Jurkat, Clone E6-1 (cell line): ENCODE measurements around the gene MRPS2.
"Not testable (repeated sequence)": the region's sequence is repeated elsewhere in the genome, so short reads cannot be mapped to it uniquely, and the experiment has no call there.

ENCODE experiments used
- DNase-seq: peaks from one replicate; pipeline ENCODE4 v3.0.0-alpha.2; 2011; ENCODE audit warnings: low read depth, low spot score
- H3K4me3 ChIP-seq: 2 replicates; pipeline ENCODE4 v1.5.1; 2011; ENCODE audit warnings: mild to moderate bottlenecking, low read length, control low read depth, moderate library complexity

MRPS2 gene

DNA sequence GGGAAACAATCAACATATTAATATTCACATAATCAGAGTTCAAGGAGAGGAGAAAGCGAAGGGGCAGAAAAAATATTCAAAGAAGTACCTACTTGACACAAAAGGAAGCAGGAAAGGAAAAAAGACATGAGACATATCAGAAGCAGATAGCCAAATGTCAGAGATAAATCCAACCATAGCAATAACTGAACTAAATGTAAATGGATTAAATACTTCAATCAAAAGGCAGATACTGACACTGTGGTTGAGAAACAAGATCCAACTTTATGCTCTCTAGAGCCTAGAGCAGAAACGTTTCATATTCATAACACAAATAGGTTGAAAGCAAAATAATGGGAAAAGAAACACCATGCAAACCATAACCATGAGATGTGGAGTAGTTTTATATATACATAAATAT lies 9.0 kb downstream of the MRPS2 start:
- no peak for DNase-seq
- no peak overlapping the region for H3K4me3 ChIP-seq

DNA sequence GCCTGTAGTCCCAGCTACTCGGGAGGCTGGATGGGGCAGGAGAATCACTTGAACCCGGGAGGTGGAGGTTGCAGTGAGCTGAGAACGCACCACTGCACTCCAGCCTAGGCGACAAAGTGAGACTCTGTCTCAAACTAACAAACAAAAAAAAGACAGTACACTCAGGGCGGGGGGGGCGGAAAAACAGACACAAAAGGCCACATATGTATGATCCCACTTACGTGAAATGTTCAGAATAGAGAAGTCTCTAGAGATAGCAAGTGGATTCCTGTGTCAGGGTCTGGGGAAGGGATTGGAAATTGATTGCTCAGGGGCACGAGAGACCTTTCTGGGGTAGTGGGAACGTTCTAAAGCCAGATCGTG lies 11.7 kb downstream of the MRPS2 start:
- DNase-seq = no peak
- H3K4me3 ChIP-seq = no peak overlapping the region

DNA sequence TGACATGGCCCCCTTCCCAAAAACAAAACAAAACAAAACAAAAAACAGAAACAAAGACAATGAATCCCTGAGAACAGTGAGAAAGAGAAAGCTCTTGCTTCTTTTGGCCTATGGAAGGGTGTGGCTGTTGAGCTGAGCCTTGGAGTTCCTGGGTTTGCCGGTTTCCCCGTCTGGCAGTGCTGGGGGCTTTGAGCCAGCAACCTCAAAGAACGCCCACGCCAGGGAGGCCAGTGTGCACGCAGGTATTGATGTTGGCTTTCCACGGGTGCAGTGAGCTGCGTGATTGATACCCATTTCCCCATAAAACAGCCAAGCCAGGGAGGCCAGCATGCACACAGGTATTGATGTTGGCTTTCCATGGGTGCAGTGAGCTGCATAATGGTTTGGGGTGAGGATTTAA lies 12.4 kb downstream of the MRPS2 start:
- no peak overlapping the region for H3K4me3 ChIP-seq
- no peak for DNase-seq

DNA sequence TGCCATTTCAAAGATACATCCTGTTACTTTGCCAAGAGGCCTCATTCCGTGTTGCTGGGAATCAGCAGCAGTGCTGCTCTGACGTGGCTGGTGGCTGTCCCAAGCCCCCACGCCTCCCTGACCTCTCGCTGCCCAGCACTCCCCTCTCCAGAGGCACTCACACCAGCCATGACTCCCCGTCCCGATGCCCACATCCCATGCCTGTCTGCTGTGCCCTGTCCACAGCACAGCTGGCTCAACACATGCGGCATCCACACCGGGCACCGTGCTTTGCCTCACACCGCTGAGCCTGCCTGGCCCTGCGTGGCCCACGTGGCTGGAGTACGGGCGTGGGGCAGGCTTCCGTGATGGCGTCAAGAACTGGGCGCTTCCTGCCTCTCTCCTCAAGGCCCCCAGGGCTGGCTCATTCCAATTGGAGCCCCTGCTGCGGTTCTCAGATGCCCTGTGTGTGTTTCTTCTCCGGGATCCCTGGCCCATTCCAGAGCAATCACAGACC lies 12.9 kb downstream of the MRPS2 start:
- no peak for DNase-seq
- H3K4me3 ChIP-seq = no peak overlapping the region

DNA sequence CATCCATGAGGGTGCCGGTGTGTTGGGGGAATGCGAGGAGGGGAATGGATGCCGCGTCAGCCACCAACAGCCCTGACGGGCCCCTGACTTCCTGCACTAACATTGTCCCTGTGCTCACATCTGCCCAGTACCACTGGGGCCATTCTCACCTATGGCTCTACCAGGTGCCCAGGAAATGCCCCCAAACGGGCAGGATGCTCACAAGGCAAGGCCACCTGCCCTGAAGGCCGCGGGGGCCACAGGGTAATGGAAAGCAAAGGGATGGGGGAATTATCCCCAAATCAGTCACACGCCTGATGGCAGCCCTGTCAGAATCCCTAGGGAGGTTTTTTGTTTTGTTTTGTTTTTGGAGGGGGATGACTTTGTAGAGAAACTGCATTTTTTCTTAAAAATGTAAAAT lies 13.4 kb downstream of the MRPS2 start:
- not testable (repeated sequence) for DNase-seq, H3K4me3 ChIP-seq

DNA sequence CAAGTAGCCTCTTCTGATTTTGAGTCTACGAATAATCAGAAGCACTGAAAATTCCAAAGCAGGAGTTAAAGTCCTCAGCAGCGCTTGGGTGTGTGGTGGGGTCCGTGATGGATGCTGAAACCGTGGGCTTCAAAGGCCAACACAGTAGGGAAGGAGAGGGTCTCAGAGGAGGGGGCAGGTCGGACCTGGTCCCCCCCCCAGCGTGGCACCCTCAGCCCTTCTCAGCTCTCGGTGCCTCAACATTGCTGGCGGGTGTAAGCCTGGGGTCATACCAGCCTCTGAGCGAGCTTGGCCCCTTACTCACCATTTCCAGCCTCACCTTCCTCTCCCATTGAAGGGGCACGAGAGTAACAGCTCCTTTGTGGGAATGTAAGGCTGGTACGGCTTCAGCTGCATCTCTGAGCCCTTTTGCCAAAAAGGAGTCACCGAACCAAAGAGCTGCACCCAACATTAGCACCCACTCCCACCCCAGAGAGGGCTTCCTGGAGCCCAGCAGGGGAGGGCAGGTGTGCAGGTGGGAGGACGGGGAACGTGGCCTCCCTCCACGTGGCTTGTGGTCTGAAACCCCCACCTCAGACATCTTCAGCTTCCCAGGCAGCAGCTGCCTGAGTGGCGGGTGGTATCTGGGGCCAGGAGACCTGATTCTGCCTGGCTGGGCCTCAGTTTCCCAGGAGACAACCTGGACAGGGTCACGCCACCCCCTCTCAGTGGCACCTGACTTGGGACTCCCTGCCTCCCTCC lies 14.0 kb downstream of the MRPS2 start:
- DNase-seq = no peak
- no peak overlapping the region for H3K4me3 ChIP-seq

DNA sequence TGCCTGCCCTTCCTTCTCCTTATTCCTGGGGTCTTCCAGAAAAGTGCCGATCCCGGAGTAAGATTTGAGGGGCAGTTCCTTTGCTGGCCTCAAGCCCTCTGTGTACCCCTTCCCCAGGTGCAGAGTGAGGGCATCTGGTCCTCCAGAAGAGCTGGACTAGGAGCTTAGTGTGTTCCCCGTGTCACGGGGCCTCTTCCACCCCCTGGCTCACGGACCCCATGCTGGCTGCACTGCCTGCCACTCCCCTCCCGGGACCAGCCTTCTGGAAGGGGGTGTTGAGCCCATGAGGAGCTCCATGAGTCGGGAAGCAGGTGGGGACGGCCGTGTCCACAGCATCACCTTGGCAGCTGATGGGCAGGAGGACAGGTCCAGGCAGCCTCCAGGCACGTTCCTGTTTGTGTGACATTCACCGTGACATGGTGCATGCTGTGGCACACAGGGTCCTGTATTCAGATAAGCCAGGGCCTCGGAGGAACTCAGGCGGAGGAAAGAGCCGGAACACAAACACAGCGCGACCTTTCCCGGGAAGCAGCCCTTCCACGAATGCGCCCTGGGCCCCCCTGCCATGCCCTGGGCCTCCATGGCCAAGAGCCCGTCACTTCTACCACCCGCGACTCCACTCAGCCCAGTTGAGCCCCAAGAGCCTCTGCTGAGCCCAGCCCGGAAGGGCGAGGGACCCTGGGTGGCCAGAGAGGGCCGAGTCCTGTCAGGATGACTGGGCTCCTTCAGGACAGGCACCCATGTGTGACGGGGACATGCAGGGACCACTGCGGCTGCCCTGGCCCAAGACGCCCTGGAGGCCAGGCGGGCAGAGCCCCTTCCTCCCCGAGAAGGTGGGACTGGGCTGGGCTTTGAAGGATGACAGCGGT lies 14.8 kb downstream of the MRPS2 start:
- no peak overlapping the region for H3K4me3 ChIP-seq
- no peak for DNase-seq

DNA sequence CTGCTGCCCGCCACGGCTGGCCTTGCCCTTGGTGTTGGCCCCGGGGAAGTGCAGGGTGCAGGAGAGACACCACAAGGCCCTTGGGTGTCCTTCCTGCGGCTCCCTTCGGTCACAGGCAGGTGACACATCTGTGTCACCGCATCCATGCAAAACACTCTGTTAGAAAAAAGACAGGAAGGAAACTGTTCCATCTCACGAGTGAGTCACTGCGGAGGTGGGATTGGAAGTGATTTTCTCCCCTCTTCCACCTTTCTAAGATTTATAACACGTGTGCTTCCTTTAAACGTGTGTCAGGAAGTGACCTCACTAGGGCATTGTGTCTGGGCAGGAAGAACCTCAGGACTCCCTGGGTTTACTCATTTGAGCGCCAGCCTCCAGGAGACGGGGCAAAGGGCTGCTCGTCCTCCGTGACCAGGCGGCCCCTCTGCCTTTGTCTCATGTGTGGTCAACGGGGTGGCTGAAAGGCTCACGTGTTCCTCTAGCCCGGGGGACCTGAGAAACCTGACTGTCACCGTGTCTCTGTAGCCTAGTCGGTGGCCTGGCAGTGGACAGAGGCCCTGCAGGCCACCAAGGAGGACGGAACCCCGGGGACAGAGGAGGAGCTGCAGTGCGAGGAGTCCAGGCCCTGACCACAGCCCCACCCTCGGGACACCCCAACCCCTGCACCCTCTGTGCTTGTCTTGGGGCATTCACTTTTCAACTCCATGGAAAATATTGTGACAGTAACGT lies 15.8 kb downstream of the MRPS2 start:
- H3K4me3 ChIP-seq = no peak overlapping the region
- DNase-seq = no peak

DNA sequence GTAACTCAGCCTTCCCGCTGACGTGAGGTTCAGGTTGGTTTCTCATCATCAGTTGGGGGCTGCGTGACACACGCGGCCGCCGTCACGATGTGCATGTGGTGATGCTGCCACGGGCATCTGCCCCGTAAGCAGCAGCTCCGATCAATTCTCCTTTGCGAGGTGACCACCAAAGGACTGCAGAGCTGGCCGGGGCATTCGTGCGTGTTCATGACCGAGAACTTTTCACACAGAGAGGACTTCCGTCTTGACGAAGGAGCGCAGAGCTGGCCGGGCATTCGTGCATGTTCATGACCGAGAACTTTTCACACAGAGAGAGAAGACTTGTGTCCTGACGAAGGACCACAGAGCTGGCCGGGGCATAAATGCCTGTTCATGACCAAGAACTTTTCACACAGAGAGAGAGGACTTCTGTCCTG lies 16.9 kb downstream of the MRPS2 start:
- no peak overlapping the region for H3K4me3 ChIP-seq
- no peak for DNase-seq

DNA sequence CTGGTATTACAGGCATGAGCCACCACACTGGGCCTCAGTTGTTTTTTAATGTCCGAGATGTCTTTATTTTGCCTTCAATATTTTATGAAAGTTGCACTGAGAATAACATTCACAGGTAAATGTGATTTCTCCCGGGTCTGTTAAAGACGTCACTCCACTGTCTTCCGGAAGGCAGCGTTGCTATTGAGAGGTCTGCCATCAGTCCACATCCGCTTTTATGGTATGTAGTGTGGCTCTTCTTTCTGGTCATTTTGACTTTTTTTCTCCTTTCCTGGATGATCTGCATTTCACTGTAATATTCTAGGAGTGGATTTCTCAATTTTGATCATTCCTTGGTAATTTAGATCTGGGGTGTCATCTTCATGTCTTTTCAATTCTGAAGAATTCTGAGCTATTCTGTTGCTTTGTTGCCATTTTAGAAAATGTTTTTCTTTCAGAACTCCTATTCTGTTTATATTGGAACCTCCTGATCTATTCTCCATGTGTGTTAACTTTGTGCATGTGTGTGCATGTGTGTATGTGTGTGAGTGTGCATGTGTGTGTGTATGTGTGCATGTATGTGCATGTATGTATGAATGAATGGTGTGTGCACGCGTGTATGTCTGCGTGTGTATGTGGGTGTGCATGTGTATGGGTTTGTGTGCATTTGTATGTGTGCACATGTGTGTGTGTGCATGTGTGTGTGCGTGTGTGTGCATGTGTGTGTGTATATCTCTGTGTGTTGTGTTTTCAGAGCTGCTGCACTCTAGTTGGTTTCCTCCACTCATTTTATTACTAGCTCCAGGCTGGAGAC lies 18.9 kb downstream of the MRPS2 start:
- no peak overlapping the region for H3K4me3 ChIP-seq
- no peak for DNase-seq

DNA sequence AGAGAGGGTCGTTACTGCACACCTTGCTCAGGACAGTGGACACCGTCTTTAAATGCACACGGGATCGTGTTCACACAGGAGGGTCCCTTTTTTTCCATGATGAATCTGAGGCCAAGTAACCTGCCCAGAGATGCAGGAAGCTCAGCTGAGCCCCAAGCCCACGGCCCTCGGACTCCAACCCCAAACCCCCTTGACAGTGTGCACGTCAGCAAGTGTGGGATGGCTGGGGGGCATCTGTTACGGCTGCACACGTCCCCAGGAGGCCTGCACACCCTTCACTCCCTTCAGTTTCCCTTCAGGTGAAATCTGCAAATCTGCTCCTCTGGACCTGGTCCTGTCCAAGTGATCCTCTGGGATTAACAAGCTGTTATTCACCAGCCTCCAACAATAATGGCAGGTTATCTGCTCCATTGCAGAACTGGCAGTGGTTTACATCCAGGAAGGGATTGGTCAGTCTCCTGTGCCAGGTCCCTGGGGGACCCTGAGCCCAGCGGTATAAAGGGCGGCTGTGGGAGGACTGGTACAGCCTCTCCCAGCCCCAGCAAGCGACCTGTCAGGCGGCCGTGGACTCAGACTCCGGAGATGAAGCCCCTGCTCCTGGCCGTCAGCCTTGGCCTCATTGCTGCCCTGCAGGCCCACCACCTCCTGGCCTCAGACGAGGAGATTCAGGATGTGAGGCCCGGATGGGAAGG lies 20.6 kb downstream of the MRPS2 start, which contains the start of gene LCN1:
Gene LCN1 (plus strand): TSS at position 525 of the 692 bp plus-strand sequence. CDS start 58 bp downstream, at position 583.
- DNase-seq = no peak
- H3K4me3 ChIP-seq = no peak within 1 kb of the TSS

DNA sequence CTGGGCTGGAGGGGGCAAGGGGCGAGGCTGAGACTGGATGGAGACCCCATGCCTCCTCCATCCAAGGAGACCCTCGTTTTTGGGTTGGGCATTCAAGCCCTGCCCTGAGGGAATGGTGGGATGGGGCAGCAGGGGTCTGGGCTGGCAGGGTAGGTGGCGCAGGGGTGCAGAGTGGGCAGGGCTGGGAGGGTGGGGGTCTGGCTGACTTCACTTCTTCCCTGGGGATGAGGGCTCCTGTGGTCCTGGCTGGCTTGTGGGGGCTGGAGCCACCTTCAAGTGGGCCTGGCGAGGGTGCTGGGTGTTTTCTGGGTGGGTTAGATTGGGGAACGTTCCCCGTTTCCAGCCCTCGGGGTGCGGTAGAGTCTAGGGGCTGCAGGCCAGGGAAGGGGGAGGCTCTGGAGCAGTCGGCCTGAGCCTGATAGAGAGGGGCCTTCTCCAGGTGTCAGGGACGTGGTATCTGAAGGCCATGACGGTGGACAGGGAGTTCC lies 21.2 kb downstream of the MRPS2 start:
- DNase-seq = no peak

DNA sequence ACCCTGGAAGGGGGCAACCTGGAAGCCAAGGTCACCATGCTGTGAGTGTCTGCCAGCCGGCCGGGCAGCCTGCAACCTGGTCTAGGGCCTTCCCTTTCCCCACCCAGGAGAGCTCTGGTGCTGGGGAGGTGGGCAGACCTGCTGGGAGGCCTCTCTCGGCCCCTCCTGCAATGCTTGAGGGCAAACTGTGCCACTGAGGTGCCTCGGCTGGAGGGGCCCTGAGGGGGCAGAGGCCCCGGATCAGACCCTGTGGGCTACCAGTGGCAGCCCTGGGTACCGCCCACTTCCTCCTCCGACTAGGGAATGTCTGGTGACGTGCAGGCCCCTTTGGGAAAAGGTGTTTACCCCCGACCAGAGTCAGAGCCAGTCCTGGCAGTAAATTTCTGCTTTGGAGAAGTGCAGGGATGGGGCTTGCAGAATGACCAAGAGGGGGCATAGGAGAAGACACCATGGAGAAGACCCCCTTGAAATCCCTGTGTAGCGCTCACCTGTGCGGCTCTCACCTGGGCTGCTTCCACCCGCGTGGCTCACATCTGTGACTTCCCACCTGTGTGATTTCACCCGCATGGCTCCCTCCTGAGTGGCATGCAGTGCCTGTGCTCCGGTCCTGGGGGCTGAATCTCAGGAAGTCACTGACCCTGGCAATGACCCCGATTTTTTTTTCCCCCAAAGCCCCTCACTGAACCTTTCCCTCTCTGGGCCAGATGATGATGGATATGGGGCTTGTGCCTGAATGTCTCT lies 21.8 kb downstream of the MRPS2 start:
- no peak overlapping the region for H3K4me3 ChIP-seq
- no peak for DNase-seq

More for the DNA sequence above, 21.2 kb downstream of the MRPS2 start:
- H3K4me3 ChIP-seq = no peak overlapping the region

DNA sequence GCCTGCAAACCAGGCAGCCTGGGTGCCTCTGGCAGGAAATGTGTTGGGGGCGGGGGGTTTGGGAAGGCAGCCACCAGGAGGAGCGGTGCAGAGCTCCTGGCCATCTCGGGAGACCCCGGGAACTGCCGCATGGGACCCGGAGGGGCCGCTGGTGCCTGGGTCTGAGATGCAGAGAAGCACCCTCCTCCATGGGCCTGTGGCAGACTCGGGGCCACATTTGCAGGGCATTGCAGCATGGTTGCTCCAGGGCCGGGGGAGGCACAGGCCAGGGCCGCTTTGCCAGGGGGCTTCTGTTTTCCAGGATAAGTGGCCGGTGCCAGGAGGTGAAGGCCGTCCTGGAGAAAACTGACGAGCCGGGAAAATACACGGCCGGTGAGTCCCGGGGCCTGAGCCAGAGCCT lies 22.4 kb downstream of the MRPS2 start:
- no peak for DNase-seq
- H3K4me3 ChIP-seq = no peak overlapping the region

DNA sequence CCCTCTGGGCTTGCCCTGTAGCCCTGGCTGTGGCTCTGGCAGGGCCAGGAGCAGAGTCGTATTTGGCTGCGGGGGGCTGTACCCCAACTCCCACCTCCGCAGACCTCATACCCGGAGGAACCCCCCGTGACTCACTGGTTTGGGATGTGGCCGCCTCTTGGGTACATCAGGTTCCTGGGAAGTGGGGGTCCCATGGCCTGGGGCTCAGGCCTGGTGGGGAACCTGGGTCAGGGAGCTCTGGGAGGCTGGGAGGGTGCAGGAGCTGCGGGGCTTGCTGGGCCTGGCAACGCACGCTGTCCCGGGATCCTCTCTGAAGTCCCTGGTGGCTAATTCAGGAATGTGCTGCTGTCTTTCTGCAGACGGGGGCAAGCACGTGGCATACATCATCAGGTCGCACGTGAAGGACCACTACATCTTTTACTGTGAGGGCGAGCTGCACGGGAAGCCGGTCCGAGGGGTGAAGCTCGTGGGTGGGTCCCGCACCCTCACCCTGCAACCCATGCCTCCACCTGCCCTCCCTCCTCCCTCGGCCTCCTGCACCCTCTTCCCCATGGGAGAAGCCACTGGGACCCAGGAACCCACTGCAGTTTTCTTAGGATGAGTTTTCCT lies 23.1 kb downstream of the MRPS2 start:
- H3K4me3 ChIP-seq = no peak overlapping the region
- no peak for DNase-seq

DNA sequence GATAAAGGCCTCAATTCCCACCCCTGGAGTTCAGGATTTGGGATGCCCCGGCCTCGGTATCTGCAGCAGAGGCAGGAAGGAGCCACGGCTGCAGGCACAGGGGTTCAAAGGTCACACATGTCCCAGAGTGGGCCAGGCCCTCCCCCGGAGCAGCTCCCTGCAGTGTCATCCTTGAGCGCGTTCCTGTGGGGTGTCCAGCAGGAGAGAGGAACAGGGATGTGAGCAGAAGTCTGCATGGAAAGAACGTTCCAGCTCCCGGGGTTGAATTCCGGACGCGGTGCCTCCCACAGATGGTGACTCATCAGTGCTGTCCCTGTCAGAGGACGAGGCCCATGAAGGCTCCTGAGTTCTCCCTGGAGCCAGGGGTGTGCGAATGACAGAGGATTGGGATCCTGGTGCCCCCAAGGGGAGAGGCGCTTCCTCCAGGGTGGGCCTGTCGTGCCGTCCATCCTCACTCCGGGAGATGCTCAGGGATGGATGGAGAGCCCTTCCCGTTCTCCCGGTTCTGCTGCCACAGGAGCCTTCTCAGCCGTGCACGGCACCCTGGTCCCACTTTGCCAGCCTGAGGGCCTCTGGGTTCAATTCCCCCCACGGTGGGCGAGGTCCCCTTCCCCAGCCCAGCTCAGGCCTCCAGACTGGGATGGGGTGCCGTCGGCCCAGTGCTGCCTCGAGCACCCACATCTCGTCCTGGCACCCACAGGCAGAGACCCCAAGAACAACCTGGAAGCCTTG lies 23.8 kb downstream of the MRPS2 start:
- H3K4me3 ChIP-seq = no peak overlapping the region
- no peak for DNase-seq
